GM19452 (cell line): ENCODE results near the gene CACNG4.

Experiments
- ATAC-seq: cut with Tn5 transposase; IDR thresholded peaks from one replicate; pipeline ENCODE4 v1.9.1; 2021; ENCODE audit not compliant: unreplicated experiment

CACNG4 gene

DNA sequence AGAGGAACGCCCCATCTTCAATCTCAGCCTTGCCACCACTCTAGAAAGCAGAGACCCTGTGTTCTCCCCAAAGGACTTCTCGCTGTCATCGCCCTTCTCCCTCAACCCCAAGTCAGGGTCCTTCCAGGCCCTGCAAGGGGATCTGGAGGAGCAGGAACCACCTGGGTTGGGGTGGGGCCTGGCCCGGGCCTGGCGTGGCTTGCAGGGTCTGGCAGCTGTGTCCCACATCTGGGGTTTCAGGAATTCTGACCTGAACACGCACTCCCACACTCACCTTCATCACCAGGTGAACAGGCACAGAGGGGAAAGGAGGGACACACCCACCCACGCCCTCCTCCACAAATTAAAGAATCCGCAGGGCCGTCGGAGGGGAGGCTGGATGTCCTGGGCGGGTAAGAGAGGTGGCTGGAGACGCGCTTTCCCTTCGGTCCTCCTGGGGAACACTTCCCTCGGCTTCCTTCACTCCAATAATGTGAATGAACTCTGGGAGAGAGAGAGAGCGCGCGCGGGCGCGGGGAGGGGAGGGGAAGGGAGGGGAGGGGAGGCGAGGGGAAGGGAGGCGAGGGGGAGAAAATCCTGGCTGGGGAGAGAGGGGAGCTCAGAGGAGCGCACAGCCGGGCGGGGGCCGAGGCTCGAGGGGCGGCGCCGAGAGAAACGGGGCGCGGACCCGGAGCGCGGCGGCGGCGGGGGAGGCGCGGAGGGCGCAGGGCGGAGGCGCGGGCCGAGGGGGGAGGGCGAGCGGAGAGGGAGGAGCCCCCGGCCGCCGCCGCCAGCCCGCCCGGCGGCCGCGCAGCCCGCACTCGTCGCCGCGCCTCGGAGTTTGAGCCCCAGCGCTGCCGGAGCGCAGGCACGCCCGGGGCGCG is at the start of gene CACNG4:
CACNG4 (plus strand) TSS at position 799 of the 863 bp plus-strand sequence. CDS start 205 bp downstream, outside the sequence.
- ATAC-seq, result no peak

DNA sequence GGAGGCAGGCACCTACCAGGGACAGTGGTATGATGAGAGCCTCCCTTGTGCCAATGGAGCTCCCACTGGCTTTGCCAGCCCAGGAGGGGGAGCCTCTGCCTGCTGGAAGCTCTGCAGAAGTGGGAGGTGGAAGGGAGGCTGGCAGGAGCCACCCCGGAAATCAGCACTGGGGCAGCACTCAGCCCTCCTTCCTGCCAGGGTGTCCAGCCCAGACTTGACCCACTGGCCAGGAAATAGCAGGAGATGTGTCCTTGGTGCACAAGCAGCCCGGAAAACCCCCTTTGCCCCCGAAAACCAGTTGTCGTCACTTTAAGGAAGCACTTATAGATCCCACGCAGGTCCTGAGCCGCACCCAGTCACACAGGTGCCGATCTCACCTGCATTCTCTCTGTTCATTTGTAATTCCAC is 49.3 kb upstream of the CACNG4 start:
- ATAC-seq, result no peak

DNA sequence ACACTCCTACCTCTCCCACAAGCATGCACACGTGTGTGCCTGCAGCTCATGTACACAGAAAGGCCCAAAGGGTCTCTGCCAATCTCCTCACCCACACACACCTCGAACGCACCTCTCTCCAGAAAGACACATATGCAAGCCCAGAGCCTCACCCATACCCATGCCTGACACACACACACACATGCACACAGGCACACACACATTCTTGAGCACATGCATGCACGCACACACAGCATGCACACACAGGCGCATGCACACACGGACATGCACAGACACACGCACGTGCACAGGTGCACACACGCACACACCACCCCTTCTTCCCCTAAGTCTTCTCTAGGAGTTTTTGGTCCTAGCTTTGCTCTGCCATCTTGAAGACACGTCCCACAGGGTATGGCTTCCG is 48.7 kb upstream of the CACNG4 start:
- no peak for ATAC-seq

DNA sequence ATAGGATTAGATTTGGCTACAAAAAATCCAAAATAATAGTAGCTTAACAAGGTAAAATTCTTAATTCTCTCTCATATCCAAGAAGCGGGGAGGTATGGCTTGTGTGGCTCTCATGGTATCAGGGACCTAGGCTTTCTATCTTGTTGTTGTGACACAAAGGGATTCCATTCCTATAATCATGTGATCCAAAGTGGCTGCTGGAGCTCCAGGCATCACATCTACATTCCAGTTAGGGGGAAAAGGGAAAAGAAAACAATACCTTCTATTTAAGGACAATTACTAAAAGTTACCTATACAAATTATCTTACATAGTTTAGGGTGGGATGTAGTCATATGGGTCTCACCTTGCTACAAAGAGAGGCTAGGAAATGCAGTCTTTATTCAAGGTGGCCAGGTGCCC is 47.6 kb upstream of the CACNG4 start:
- no peak for ATAC-seq

DNA sequence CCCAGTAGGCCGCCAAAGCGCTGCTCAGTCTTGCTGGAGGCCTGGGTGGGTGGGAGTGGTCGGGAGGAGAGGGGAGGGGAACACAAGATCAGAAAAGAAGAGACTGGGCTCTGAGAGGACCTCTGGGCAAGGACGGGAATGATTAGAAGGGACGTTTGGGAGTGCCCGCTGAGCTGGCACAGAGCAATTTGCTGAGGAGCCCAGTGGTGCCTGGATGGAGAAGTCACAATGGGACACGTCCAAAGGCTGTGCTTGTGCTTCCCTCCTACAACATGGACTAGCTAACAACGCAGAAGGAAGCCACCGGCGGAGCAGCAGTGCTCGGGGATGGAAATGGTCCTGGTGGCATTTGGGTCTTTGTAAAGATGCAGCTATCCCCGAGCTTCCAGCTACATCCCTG is 45.6 kb upstream of the CACNG4 start:
- no peak for ATAC-seq

DNA sequence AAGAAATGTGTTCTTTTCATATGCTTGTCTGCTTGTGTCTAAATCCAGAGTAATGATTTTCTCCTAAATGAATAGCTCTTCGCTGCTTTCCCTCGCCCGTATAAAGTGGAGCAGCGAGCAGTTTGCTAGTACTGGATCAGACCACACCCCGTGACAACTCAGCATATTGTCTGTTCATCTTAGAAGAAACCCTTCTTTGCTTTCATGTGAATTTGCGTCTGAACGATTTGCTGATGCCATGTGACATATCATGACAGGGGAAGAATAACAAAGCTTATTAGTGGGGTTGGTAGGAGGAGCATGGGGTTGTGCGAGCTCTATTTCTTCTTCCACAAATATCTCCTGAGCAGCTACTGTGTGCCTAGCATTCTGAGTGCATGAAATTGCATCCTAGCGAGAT is 44.1 kb upstream of the CACNG4 start:
- no peak for ATAC-seq

DNA sequence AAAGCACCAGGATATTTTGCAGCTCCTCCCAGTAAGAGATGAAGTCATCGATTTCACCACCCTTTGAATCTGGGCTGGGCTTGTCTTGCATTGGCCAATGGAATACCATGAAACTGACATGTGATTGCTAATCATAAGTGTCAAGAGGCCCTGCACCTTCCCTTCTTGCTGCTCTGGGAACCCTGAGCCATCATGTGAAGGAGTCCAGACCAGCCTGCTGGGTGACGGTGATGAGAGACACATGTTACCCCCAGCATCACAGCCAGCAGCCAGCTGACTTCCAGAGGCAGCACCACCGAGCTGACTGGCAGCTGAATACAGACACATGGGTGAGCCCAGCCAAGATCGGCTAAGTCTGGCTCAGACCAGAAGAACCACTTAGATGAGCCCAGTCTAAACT is 43.6 kb upstream of the CACNG4 start:
- ATAC-seq, result no peak

DNA sequence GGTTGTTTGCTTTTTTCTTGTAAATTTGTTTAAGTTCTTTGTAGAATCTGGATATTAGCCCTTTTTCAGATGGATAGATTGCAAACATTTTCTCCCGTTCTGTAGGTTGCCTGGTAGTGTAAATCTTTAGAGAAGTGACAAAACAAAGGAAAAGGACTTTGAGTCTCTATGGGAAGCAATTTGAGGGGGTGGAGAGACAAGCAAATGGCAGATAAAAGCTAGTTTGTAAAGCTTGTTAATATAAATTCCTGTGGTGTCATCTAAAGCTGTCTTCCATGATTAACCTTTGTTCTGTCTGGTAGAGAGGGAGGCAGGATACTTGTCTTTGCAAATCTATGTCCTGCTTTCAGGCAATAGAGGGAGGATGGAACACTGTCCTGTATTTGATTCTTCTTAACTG is 40.6 kb upstream of the CACNG4 start:
- ATAC-seq, result no peak

DNA sequence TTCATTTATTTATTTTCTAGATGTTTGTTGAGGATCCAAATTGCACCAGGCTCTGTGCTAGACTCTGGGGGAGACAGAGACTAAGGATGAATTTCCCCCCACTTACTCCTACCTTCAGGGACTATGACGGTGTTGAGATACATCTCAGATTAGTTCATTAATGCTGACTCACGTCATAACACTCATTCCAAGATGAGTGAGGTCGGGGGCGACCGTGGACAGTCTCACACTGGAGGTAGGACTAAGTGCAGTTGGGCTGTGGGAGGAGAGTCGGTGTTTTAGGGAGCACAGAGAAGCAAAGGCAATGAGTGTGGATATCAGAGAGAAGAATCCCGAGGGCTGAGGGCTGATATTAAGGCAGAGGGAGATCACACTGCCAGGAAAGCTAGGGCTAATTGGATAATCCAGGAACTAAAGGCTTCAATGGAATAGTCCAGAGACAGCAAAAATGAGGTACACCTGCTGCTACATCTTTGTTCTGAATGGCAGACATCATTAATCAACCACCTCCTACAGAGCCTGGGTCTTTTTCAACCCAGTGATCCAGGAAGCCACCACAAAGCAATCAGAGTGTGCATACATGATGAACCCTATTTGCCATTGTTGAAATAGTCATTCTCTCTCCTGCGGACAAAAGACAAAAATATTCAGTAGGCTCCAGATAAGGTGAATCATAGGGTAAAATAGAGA is 38.6 kb upstream of the CACNG4 start:
- no peak for ATAC-seq

DNA sequence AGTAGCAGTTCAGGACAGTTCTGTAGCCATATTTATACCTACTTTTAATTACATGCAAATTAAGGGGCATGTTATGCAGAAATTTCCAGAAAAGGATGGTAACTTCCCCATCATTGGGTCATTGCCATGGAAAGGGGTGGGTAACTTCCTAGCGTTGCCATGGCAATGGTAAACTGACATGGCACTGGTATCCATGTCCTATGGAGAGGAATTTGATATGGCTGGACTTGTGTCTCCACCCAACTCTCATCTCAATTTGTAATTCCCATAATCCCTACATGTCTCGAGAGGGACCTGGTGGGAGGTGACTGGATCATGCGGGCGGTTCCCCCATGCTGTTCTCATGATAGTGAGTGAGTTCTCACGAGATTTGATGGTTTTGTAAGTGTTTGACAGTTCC is 35.6 kb upstream of the CACNG4 start:
- ATAC-seq, result no peak

DNA sequence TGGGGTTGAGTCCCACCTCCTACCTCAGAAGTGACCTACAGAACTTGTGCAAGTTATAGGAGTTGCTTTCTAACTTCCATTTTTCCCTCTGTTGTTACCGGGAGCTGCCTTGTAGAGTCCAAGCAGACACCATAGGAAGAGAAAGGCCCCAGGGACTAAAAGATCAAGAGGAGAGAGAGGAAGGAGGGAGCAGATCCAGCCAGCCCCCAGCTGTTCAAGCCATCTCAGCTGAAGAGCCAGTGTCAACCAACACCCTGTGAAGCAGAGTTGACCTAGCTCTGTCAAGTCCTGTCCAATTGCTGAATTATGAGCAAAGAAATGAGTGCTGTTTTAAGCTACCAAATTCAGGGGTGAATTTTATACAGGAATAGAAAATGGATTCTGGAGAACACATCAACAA is 34.9 kb upstream of the CACNG4 start:
- ATAC-seq, result no peak

DNA sequence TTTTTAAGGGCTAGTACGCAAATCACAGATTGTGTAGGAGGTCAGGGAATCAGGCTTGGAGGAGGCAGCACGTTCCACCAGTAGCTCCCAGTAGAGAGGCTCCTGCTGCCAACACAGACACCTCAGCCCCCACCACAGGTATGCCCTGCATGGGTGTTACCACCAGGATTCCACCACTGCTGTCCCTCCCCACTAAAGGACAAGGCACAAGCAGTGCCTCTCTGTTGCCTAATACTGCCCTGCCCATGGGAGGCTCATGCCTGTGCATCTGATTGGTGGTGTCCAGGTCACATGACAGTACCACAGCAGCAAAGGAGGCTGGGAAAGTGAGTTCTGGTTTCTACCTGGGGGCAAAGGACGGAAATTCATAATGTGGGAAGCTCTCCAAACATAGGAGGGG is 33.6 kb upstream of the CACNG4 start:
- no peak for ATAC-seq

DNA sequence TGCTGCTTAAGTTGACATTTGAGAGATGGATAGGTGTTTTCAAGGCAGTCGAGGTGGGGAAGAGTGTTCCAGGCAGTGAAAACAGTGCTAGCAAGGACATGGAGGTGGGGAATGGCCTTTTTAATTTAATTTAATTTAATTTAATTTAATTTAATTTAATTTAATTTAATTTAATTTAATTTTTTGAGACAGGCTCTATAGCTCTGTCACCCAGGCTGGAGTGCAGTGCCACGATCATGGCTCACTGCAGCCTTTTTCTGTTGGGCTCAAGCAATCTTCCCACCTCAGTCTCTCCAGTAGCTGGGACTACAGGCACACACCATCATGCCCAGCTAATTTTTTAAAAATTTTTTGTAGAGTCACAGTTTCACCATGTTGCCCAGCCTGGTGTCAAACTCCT is 32.2 kb upstream of the CACNG4 start:
- ATAC-seq, result no peak

DNA sequence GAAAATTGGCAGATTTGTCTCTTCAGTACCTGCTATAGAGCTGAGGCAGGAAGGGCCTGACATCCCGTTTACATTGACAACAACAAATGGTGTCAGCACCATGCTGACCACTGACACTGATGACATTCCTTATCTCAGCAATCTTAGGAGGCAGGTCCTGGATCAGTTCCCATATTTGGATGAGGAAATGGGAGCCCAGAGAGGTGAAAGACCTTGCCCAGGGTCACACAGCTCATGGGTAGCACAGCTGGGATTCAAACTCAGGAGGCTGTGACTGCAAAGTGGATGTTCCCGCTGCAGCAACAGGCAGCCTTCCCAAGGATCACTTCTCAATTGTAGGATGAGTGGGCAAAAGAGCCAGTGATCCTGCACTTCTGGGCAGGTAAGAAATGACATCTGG is 30.5 kb upstream of the CACNG4 start:
- ATAC-seq, result no peak

DNA sequence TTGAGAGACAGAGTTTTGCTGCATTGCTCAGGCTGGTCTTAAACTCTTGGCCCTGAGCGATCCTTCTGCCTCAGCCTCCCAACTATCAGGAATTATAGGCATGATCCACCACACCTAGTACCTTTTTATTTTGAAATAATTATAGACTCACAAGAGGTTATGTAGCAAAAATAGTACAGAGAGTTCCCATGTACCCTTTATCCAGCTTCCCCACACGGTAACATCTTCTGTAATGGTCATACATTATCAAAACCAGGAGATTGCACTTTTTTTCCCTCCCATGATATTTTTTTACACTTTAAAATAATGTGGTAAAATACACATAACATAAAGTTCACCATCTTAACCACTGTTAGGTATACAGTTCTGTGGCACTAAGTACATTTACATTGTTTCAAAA is 28.8 kb upstream of the CACNG4 start:
- ATAC-seq, result no peak

DNA sequence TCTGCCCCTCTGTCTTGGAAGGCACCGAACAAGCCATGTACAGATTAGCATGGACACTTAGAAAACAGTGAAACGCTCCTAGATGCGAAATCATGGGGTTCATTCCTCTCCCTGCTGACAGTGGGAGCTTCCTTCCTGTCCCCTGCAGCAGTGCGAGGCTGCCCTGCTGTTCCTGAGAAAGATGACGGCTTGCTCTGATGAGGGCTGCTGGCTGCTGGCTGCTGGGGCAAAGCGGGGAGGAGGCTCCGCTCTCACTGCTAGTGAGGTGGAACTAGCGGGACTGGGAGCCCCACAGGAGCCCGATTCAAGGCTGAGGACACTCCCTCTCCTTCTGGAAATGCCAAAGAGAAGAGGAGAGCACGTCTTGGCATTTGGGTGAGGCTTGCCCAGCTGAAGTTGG is 25.9 kb upstream of the CACNG4 start:
- no peak for ATAC-seq

DNA sequence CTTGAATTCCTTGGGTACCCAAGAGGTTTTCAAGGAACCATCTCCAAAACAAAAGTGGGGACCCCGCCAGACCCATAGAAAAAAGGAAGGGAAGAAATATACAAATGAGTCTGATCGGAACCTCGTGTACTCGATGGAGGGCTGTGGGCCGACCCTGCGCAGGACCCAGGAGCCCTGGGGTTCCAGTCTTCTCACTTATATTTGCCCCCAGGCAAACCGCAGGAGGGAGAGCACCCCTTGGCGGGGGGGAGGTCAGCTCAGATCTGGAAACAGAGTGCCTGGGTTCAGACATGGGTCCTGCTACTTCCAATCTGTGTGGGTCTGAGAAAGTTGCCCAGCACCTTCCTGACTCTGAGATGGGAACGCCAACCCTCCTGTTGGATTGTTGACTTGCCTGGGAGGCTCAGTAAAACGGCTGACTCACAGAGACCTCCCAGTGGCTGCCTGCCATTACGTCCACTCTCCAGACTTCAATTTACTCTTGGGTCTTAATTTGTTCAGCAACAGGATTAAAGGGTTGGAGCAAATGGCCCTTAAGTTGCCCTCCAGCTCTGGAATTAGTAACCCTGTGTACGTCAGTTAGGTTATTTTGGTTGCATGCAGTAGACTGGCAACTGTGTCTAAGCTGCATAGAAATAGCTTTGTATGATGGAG is 24.9 kb upstream of the CACNG4 start:
- no peak for ATAC-seq

DNA sequence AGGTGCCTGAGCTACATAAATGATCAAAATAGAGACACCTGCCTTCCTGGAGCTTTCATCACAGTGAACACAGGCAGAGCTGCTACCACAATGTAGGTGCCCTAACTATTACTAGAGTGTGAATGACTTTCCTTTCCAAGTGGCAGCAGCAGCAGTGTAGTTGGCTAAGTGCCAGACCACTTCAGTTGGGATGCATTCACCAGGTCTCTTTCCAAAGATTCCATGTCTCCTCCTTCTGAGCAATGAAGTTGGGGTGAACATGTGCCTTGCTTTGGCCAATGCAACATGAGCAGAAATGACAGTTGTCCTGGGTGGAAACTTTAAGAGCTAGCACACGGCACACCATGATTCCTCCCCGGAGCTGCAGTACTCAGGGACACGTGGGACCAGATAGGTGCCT is 23.3 kb upstream of the CACNG4 start:
- no peak for ATAC-seq

DNA sequence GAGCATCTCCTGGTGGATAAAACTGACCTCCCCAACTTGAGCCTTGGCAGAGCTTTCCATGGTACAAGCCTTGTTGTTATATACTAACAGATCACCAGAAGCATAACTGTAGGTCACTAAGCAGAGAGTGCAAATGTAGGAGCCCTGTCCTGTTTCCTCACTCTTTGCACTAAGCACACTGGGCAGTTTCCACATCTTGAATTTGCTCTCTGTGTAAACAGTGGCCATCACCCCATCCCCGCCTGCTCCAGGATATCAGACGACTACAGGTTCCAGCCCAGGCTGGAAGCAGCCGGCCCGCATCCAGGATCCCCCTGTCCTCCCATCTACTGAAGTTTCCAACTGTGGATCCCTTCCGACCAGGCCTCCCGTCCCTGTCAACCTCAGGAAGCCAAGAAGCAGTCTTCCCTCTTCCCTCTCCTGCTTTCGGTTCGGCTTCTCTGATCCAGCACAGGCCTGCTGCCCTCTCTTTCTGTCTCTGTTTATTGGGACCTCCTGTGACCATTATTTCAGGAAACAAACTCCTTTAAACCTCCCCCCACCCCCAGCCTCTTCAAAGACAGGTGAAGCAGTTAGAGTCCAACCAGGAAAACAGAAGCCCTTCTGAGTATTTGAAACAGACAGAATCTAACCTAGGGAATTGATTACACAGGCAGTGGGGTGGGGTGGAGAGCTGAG is 22.6 kb upstream of the CACNG4 start:
- ATAC-seq, result no peak

DNA sequence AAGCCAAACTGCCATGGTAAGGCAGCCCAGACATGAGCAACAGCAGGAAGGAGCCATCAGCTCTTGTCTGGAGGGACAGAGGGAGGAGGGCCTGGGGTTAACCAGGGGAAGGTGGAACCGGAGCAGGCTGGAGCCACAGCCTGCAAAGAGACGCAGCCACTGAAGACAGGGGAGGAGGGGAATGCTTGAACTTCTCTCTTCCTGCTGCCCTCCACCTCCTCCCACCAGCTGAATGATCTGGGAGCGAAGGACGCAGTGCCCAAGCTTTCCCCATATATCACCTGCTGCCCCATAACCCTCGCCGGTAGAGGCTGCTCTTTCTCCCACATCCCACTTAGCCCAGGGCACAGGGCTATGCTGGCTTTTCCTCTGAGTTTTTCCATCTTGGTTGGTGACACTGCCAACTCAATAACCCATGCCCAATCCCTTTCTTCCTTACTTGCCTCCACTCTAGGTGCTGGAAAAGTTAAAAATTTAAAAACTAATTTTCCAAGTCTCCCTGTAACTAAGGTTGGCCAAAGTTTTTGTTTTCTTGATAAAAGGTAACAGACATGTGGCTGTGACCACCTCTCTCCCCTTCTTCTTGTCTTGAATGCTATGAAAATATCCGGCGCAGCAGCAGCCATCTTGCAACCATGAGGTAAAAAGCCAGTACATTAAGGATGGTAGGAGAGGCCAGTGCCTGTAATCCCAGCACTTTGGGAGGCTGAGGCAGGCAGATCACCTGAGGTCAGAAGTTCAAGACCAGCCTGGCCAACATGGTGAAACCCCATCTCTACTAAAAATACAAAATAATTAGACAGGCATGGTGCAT is 21.8 kb upstream of the CACNG4 start:
- no peak for ATAC-seq

DNA sequence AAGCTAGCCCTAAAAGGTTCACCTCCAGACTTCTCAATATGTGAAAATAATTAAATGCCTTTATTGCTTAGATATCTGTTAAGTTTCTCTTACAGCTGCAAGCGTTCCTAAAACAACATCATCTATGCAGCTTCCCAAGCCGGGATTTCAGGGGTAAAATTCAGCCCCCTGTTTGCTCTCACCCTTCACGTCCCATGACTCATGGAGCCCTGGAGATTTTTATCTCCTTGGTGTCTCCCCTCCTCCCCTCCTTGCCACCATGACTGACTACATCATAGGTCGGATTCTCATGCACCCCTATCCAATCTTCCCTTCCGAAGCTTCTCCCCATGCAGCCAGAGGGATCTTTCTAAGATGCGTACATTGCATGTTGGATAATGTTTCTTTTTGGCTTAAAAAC is 21.0 kb upstream of the CACNG4 start:
- no peak for ATAC-seq
